Osteocyte (in vitro differentiated cells): Measurements from ENCODE around the gene NTHL1. TPM values are rescaled to one million over a fixed set of nuclear protein-coding genes. Genes with fewer than 3 reads are reported as not detected.

Source experiments
- DNase-seq: peaks from one replicate; pipeline ENCODE4 v3.0.0; 2021; ENCODE audit warnings: mixed read lengths; ENCODE audit not compliant: unreplicated experiment; ENCODE audit errors: extremely low spot score
- H3K27ac Mint-ChIP-seq: one replicate; pipeline ENCODE4 v1.8.0; 2021; ENCODE audit warnings: mild to moderate bottlenecking, mixed read lengths; ENCODE audit not compliant: unreplicated experiment
- H3K27me3 Mint-ChIP-seq: one replicate; pipeline ENCODE4 v1.8.0; 2021; ENCODE audit warnings: mixed read lengths; ENCODE audit not compliant: unreplicated experiment
- H3K36me3 Mint-ChIP-seq: one replicate; pipeline ENCODE4 v1.8.0; 2021; ENCODE audit warnings: mixed read lengths; ENCODE audit not compliant: unreplicated experiment
- H3K4me1 Mint-ChIP-seq: one replicate; pipeline ENCODE4 v1.8.0; 2021; ENCODE audit warnings: mixed read lengths; ENCODE audit not compliant: unreplicated experiment
- H3K4me3 Mint-ChIP-seq: one replicate; pipeline ENCODE4 v1.8.0; 2021; ENCODE audit warnings: mild to moderate bottlenecking, moderate library complexity, mixed read lengths; ENCODE audit not compliant: unreplicated experiment
- H3K9me3 Mint-ChIP-seq: one replicate; pipeline ENCODE4 v1.8.0; 2021; ENCODE audit warnings: mixed read lengths; ENCODE audit not compliant: unreplicated experiment
- total RNA-seq: library from RNA; stranded (reverse); gene quantifications from 2 replicates; pipeline ENCODE4 v1.2.1, GENCODE V29; 2021
- TF ChIP-seq, protein P1 (sequence below): fragments of 200-600 bp; sonication (generic); IDR thresholded peaks from 2 replicates; pipeline ENCODE4 v1.5.0; 2021; ENCODE audit warnings: antibody characterized with exemption, mild to moderate bottlenecking, moderate library complexity

NTHL1 gene
- total RNA-seq, 1 donor from 2014 or later = 22.2 TPM

- no peaks in the 10 kb centered on the region for H3K9me3 Mint-ChIP-seq
- H3K36me3 Mint-ChIP-seq = peaks cover 1% of the 10 kb centered on the region
- TF ChIP-seq, protein P1, sequence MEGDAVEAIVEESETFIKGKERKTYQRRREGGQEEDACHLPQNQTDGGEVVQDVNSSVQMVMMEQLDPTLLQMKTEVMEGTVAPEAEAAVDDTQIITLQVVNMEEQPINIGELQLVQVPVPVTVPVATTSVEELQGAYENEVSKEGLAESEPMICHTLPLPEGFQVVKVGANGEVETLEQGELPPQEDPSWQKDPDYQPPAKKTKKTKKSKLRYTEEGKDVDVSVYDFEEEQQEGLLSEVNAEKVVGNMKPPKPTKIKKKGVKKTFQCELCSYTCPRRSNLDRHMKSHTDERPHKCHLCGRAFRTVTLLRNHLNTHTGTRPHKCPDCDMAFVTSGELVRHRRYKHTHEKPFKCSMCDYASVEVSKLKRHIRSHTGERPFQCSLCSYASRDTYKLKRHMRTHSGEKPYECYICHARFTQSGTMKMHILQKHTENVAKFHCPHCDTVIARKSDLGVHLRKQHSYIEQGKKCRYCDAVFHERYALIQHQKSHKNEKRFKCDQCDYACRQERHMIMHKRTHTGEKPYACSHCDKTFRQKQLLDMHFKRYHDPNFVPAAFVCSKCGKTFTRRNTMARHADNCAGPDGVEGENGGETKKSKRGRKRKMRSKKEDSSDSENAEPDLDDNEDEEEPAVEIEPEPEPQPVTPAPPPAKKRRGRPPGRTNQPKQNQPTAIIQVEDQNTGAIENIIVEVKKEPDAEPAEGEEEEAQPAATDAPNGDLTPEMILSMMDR = no peak
- H3K4me3 Mint-ChIP-seq = peak overlapping the region; percentile 84
- H3K4me1 Mint-ChIP-seq = peaks cover 61% of the 10 kb centered on the region
- H3K27ac Mint-ChIP-seq = peak overlapping the region; percentile 18
- no peaks in the 10 kb centered on the region for H3K27me3 Mint-ChIP-seq
- DNase-seq = no peak
These were observed 18.9 kb downstream of the NTHL1 start for GRCh38 chr16:2028620-2029220.

DNA sequence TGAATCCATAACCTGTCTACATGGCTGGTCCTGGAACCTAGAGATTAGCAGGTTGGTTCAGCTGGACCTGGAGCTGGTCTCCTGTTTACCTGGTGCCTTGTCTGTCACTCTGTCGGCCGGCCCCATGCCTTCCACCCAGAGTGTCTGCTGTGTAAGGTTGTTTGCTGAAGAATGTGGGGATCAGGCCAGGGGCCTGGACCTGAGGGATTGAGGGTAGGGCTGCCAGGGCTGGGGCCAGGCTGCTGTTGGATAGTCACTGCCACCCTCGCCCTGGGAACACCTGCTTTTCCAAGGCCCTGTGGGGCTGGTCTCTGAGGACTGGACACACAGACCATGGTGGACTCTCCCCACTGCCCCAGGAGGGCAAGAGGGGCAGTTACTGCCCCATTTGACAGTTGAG lies 19.5 kb downstream of the NTHL1 start:
- Mint-ChIP-seq H3K27ac (no peak overlapping the region), H3K9me3 (no peaks in the 10 kb centered on the region), H3K36me3 (peaks cover 1% of the 10 kb centered on the region), H3K27me3 (no peaks in the 10 kb centered on the region), H3K4me1 (peaks cover 58% of the 10 kb centered on the region), H3K4me3 (peak overlapping the region; percentile 84)
- TF ChIP-seq, protein P1 = no peak
- no peak for DNase-seq

GRCh38 chr16:2027024-2028010 lies 20.3 kb downstream of the NTHL1 start:
- peak overlapping the region; percentile 52 for H3K27ac Mint-ChIP-seq
- H3K27me3 Mint-ChIP-seq = no peaks in the 10 kb centered on the region
- H3K36me3 Mint-ChIP-seq = peaks cover 1% of the 10 kb centered on the region
- H3K4me3 Mint-ChIP-seq = peak overlapping the region; percentile 84
- no peaks in the 10 kb centered on the region for H3K9me3 Mint-ChIP-seq
- no peak for DNase-seq
- TF ChIP-seq, protein P1 = no peak
- peaks cover 60% of the 10 kb centered on the region for H3K4me1 Mint-ChIP-seq

DNA sequence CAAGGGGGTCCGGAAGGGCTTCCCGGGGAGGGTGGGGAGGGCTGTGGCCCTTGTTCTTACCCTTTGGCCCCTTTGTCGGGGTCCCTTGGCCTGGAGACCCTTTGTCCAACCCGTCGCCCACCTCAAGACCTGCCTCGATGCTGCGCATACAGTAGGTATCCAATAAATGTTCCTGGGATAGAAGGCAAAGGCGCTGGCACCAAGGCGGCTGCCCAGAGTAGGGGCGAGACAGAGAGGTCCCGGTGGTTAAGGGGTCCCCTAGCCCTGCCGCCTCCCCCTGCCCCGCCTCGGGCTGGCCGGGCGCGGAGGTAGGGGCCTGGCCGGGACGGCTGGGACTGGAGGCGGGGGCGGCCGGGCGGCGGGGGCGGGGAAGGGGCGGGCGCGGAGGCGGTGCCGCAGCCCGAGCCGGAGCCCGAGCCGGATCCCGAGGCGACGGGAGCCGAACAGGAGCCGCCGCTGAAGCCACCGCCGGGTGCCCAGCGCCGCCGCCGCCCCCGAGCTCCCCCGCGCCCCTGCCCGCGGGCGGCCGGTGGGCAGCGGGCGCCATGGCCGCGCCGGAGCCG lies 21.1 kb downstream of the NTHL1 start, which contains the start of gene NHERF2:
TSS of gene NHERF2 (plus strand) at position 442 of the 563 bp plus-strand sequence. CDS start at position 546, 104 bp downstream.
- Mint-ChIP-seq H3K9me3 (no peaks in the 10 kb centered on the region), H3K4me3 (peak within 1 kb of the TSS; percentile 84), H3K27ac (peak within 1 kb of the TSS; percentile 52), H3K4me1 (peaks cover 52% of the 10 kb centered on the region), H3K27me3 (peaks cover under 1% of the 10 kb centered on the region), H3K36me3 (peaks cover 1% of the 10 kb centered on the region)
- TF ChIP-seq, protein P1 = no peak
- peak; percentile 85 for DNase-seq
